ENCODE measurements around the gene LUZP1. TPM values are rescaled to one million over a fixed set of nuclear protein-coding genes. Genes with fewer than 3 reads are reported as not detected.

The LUZP1 gene
- polyA plus RNA-seq, 1 of the 3 experiments (the other 2 are of a cell fraction), result 8.9 TPM

DNA sequence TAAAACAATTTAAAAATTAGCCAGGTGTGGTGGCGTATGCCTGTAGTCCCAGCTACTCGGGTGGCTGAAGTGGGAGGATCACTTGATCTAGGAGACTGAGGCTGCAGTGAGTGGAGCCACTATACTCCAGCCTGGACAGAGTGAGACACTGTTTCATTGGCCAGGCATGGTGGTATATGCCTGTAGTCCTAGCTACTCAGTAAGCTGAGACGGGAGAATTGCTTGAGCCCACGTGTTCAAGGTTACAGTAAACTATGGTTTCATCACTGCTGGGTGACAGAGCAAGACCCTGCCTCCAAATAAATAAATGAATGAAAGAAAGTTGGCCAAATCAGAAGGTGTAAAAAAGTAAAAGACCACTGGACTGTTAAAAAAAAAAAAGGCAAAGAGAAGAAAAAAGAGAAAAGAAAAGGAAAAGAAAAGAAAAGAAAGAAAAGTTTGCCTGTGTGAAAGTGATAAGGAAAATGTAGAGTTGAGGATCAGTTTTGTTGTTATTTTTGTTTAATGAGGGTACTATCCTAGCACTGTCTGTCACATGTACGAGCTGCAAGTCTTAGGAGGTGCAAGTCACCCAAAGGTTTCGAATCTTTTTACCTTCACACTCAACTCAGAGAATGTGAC lies 52.3 kb downstream of the LUZP1 start:
- POLR2A ChIA-PET, result no interaction called here
- no peak overlapping the region for H3K4me3 ChIP-seq (ENCODE audit: low read depth in 2 of 2, low read length in 1 of 2)
- CTCF ChIA-PET, result interaction anchor here (5.7 kb wide), 1 partner anchor 68 kb away, joined by 32 read pairs; no protein-coding TSS in a partner anchor

More for the DNA sequence above, 52.3 kb downstream of the LUZP1 start:
- peaks cover 5% of the 10 kb centered on the region for H3F3A ChIP-seq (replicated peaks; ENCODE audit: insufficient read depth)
- H3K4me2 ChIP-seq, result no peak overlapping the region
- WGBS (ENCODE audit: low lambda C conversion rate), result 94% methylated on average over 6 of the region's 6 CpGs
- peaks cover 41% of the 10 kb centered on the region for H4K20me1 ChIP-seq (ENCODE audit: insufficient read depth)
- H3K36me3 ChIP-seq (replicated peaks in 1 of 2; ENCODE audit: control insufficient read depth in 1 of 2, insufficient read depth in 2 of 2, low read length in 1 of 2), result no peaks in the 10 kb centered on the region
- TF ChIP-seq FOXM1 (IDR thresholded peaks at IDR 0.05; ENCODE audit: low read depth) (no peak), MEF2A (IDR thresholded peaks at IDR 0.05; ENCODE audit: borderline replicate concordance, low read depth) (no peak), RFX5 (IDR thresholded peaks at IDR 0.05; ENCODE audit: low read length) (no peak), NRF1 (IDR thresholded peaks at IDR 0.05; ENCODE audit: low read depth, low read length) (no peak), GATA2 (CRISPR knock-in tag; IDR thresholded peaks at IDR 0.05) (no peak), EZH2phosphoT487 (IDR thresholded peaks at IDR 0.05; ENCODE audit: borderline replicate concordance, low read depth) (no peak), TCF12 (IDR thresholded peaks at IDR 0.05) (no peak), EP300 (IDR thresholded peaks at IDR 0.05; ENCODE audit: borderline replicate concordance in 1 of 2, low read depth in 1 of 2, low read length in 1 of 2) (no peak), ELF1 (IDR thresholded peaks at IDR 0.05) (no peak), CHD2 (IDR thresholded peaks at IDR 0.05; ENCODE audit: low read length, partially characterized antibody) (no peak), FOSL2 (IDR thresholded peaks at IDR 0.05; ENCODE audit: borderline replicate concordance, low read depth) (no peak)
- TF ChIP-seq, protein P1, sequence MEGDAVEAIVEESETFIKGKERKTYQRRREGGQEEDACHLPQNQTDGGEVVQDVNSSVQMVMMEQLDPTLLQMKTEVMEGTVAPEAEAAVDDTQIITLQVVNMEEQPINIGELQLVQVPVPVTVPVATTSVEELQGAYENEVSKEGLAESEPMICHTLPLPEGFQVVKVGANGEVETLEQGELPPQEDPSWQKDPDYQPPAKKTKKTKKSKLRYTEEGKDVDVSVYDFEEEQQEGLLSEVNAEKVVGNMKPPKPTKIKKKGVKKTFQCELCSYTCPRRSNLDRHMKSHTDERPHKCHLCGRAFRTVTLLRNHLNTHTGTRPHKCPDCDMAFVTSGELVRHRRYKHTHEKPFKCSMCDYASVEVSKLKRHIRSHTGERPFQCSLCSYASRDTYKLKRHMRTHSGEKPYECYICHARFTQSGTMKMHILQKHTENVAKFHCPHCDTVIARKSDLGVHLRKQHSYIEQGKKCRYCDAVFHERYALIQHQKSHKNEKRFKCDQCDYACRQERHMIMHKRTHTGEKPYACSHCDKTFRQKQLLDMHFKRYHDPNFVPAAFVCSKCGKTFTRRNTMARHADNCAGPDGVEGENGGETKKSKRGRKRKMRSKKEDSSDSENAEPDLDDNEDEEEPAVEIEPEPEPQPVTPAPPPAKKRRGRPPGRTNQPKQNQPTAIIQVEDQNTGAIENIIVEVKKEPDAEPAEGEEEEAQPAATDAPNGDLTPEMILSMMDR (IDR thresholded peaks at IDR 0.05), result no peak
- TF ChIP-seq, protein P2, sequence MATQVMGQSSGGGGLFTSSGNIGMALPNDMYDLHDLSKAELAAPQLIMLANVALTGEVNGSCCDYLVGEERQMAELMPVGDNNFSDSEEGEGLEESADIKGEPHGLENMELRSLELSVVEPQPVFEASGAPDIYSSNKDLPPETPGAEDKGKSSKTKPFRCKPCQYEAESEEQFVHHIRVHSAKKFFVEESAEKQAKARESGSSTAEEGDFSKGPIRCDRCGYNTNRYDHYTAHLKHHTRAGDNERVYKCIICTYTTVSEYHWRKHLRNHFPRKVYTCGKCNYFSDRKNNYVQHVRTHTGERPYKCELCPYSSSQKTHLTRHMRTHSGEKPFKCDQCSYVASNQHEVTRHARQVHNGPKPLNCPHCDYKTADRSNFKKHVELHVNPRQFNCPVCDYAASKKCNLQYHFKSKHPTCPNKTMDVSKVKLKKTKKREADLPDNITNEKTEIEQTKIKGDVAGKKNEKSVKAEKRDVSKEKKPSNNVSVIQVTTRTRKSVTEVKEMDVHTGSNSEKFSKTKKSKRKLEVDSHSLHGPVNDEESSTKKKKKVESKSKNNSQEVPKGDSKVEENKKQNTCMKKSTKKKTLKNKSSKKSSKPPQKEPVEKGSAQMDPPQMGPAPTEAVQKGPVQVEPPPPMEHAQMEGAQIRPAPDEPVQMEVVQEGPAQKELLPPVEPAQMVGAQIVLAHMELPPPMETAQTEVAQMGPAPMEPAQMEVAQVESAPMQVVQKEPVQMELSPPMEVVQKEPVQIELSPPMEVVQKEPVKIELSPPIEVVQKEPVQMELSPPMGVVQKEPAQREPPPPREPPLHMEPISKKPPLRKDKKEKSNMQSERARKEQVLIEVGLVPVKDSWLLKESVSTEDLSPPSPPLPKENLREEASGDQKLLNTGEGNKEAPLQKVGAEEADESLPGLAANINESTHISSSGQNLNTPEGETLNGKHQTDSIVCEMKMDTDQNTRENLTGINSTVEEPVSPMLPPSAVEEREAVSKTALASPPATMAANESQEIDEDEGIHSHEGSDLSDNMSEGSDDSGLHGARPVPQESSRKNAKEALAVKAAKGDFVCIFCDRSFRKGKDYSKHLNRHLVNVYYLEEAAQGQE (IDR thresholded peaks at IDR 0.05; ENCODE audit: low read depth, low read length), result no peak
- H3K27ac ChIP-seq (ENCODE audit: low read depth in 2 of 2, low read length in 1 of 2), result 0 out of 4 replicates have a peak overlapping the region, but pooled peaks of 1 of the 2 experiments have one; percentile 5
- H2AFZ ChIP-seq (ENCODE audit: low read depth), result no peak overlapping the region
- peaks cover 97% of the 10 kb centered on the region for H3K79me2 ChIP-seq (ENCODE audit: insufficient read depth)
- no peaks in the 10 kb centered on the region for H3K9me2 ChIP-seq
- DNase-seq, result no peak
- H3K27me3 ChIP-seq (ENCODE audit: insufficient read depth), result no peaks in the 10 kb centered on the region
- H3K9ac ChIP-seq, result no peak overlapping the region
- no peaks in the 10 kb centered on the region for H3K9me3 ChIP-seq
- H3K4me1 ChIP-seq (ENCODE audit: control insufficient read depth in 1 of 2, insufficient read depth in 2 of 2, low read depth in 1 of 2, low read length in 1 of 2), result peaks cover 0 to 6% of the 10 kb centered on the region in 2 experiments; a peak in 2 of 4 replicates
